ENCODE data around the gene SAMD4A. TPM values are rescaled to one million over a fixed set of nuclear protein-coding genes. Genes with fewer than 3 reads are reported as not detected.

SAMD4A gene
- total RNA-seq, 6 experiments from 2014 or later, result 33.8 to 53.7 (median 41.0) TPM

DNA sequence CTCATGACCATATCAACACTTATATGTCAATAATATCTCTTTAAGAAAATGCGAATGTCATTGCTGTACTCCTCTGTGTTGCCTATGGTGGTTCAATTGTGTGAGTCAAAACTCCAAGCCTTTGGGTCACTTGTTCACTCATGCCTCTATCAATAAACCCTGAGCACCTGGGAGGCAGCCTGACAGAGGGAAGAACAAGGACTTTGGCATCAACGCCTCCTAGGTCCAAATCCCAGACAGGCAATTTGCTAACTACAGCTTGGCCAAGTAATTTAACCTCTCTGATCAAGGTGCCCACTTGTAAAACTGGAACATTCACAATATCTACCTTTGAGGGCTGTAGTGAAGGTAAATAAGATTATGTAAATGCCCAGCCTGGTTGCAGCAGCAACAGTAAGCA is 137.8 kb downstream of the SAMD4A start:
- no peak for DNase-seq
- peaks cover 17% of the 10 kb centered on the region for H3K36me3 Mint-ChIP-seq (ENCODE audit: low read depth)
- TF ChIP-seq, protein P1, sequence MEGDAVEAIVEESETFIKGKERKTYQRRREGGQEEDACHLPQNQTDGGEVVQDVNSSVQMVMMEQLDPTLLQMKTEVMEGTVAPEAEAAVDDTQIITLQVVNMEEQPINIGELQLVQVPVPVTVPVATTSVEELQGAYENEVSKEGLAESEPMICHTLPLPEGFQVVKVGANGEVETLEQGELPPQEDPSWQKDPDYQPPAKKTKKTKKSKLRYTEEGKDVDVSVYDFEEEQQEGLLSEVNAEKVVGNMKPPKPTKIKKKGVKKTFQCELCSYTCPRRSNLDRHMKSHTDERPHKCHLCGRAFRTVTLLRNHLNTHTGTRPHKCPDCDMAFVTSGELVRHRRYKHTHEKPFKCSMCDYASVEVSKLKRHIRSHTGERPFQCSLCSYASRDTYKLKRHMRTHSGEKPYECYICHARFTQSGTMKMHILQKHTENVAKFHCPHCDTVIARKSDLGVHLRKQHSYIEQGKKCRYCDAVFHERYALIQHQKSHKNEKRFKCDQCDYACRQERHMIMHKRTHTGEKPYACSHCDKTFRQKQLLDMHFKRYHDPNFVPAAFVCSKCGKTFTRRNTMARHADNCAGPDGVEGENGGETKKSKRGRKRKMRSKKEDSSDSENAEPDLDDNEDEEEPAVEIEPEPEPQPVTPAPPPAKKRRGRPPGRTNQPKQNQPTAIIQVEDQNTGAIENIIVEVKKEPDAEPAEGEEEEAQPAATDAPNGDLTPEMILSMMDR (IDR thresholded peaks at IDR 0.05), result no peak
- H3K27me3 Mint-ChIP-seq (ENCODE audit: insufficient read depth), result no peaks in the 10 kb centered on the region
- no peaks in the 10 kb centered on the region for H3K9me3 Mint-ChIP-seq
- H3K4me1 Mint-ChIP-seq (ENCODE audit: low read depth), result peaks cover 16% of the 10 kb centered on the region
- H3K27ac Mint-ChIP-seq, result no peak overlapping the region
- no peak overlapping the region for H3K4me3 Mint-ChIP-seq

DNA sequence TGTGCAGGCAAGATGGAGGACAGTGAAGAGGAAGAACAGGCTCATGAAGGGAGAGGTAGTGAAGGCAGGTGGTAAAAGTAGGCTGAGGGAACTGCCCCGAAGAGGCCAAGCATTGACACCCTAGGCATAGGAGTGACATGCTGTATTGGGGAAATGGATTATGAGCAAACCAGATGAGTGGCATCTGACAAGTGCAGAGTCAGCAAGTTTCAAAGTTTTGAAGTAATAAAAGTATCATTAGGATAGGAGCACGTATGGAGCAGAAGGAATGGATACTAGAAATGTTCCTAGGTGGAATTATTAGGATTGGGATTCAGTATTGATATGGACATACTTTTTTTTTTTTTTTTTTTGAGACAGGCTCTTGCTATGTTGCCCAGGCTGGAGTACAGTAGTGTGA is 139.8 kb downstream of the SAMD4A start:
- H3K4me1 Mint-ChIP-seq (ENCODE audit: low read depth), result peaks cover 19% of the 10 kb centered on the region
- DNase-seq, result no peak
- TF ChIP-seq, protein P1 (IDR thresholded peaks at IDR 0.05), result no peak
- no peak overlapping the region for H3K4me3 Mint-ChIP-seq
- H3K36me3 Mint-ChIP-seq (ENCODE audit: low read depth), result peaks cover 24% of the 10 kb centered on the region
- H3K9me3 Mint-ChIP-seq, result no peaks in the 10 kb centered on the region
- no peak overlapping the region for H3K27ac Mint-ChIP-seq
- H3K27me3 Mint-ChIP-seq (ENCODE audit: insufficient read depth), result peaks cover 2% of the 10 kb centered on the region; the same call in 1 of the 2 replicates

DNA sequence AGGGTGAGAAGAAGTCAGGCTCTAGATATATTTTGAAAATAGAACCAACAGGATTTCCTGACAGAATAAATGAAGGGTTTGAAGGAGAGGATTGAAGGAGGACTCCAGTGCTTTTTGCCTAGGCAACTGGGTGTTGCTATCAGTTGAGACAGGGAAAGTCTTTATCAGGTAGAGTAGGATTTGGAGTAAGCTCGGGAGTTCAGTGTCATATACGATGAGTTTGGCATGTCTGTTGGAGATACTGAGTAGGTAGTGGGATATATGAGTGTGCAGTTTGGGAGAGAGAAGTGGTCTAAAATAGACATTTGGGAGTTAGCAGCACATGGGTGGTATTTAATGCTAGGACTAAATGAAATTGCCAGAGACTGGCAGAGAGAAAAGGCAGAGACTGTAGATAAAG is 141.2 kb downstream of the SAMD4A start:
- TF ChIP-seq, protein P1 (IDR thresholded peaks at IDR 0.05), result no peak
- Mint-ChIP-seq H3K36me3 (ENCODE audit: low read depth) (peaks cover 17% of the 10 kb centered on the region), H3K27me3 (ENCODE audit: insufficient read depth) (peaks cover 2% of the 10 kb centered on the region; the same call in 1 of the 2 replicates), H3K4me1 (ENCODE audit: low read depth) (peaks cover 33% of the 10 kb centered on the region), H3K4me3 (no peak overlapping the region), H3K9me3 (no peaks in the 10 kb centered on the region), H3K27ac (no peak overlapping the region)
- DNase-seq, result no peak

DNA sequence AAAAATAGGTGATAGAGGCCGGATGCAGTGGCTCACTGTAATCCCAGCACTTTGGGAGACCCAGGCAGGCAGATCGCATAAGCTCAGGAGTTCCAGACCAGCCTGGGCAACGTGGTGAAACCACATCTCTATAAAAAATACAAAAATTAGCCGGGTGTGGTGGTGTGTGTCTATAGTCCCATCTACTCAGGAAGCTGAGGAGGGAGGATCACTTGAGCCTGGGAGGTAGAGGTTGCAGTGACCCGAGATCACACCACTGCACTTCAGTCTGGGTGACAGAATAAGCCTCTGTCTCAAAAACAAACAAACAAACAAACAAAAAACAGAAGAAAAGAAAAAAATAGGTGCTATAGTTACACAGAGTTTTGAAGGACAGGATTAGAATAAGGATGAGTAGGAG is 142.1 kb downstream of the SAMD4A start:
- peaks cover 17% of the 10 kb centered on the region for H3K36me3 Mint-ChIP-seq (ENCODE audit: low read depth)
- TF ChIP-seq, protein P1 (IDR thresholded peaks at IDR 0.05), result no peak
- H3K4me1 Mint-ChIP-seq (ENCODE audit: low read depth), result peaks cover 37% of the 10 kb centered on the region
- no peak for DNase-seq
- H3K4me3 Mint-ChIP-seq, result no peak overlapping the region
- H3K27ac Mint-ChIP-seq, result no peak overlapping the region
- H3K27me3 Mint-ChIP-seq (ENCODE audit: insufficient read depth), result peaks cover 2% of the 10 kb centered on the region; the same call in 1 of the 2 replicates
- no peaks in the 10 kb centered on the region for H3K9me3 Mint-ChIP-seq

DNA sequence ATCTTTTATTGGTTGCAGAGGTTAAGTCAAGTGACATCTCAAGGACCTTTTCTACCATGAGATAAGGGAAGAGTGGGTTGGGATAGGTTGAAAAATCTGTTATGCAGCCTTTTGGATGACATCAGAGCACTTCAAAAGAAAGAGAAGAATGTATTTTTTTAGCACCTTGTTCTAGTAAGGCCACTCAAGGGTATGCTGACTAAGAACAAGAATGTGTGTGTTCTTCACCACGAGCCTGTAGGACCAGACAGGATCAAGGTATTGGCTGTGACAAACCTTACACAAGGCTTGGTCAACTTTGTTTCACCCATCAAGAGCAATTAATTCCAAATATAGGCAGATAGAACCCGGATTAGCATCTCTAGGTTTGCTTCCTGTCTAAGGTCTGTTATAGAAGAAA is 142.5 kb downstream of the SAMD4A start:
- peaks cover 15% of the 10 kb centered on the region for H3K36me3 Mint-ChIP-seq (ENCODE audit: low read depth)
- TF ChIP-seq, protein P1 (IDR thresholded peaks at IDR 0.05), result no peak
- no peaks in the 10 kb centered on the region for H3K9me3 Mint-ChIP-seq
- H3K27me3 Mint-ChIP-seq (ENCODE audit: insufficient read depth), result peaks cover 2% of the 10 kb centered on the region; the same call in 1 of the 2 replicates
- H3K4me3 Mint-ChIP-seq, result no peak overlapping the region
- peaks cover 36% of the 10 kb centered on the region for H3K4me1 Mint-ChIP-seq (ENCODE audit: low read depth)
- no peak for DNase-seq
- H3K27ac Mint-ChIP-seq, result no peak overlapping the region

DNA sequence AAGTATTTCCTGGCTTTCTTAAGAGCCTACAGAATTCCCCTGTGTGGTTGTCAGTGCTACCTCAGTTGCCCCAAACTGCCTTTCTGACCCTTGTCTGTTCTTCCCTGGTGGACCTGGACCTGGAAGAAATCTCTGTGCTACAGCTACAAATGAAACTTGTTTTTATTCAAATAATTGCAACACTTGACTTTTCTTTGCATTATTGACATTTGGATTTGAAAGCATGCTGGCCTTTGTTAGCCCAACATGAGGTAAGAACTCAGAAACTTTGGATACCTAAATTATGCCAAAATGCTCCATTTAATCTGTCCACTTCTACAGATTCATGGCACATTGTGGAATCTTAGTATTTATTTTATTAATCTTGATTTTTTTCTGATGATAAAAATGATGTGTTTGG is 142.9 kb downstream of the SAMD4A start:
- TF ChIP-seq, protein P1 (IDR thresholded peaks at IDR 0.05), result no peak
- peaks cover 37% of the 10 kb centered on the region for H3K4me1 Mint-ChIP-seq (ENCODE audit: low read depth)
- H3K27ac Mint-ChIP-seq, result no peak overlapping the region
- H3K4me3 Mint-ChIP-seq, result no peak overlapping the region
- no peaks in the 10 kb centered on the region for H3K9me3 Mint-ChIP-seq
- no peak for DNase-seq
- H3K27me3 Mint-ChIP-seq (ENCODE audit: insufficient read depth), result peaks cover 2% of the 10 kb centered on the region; the same call in 1 of the 2 replicates
- peaks cover 12% of the 10 kb centered on the region for H3K36me3 Mint-ChIP-seq (ENCODE audit: low read depth)
